Panc1 (cell line): ENCODE data around the gene ACER3.

Source experiments
- CTCF ChIP-seq: fragments of 450-650 bp; IDR thresholded peaks from 2 replicates; pipeline ENCODE4 v1.5.1; 2017; ENCODE audit warnings: mild to moderate bottlenecking
- POLR2AphosphoS5 ChIP-seq: IDR thresholded peaks from 2 replicates; pipeline ENCODE4 v1.6.1; 2012; ENCODE audit warnings: mild to moderate bottlenecking, low read depth, low read length, moderate library complexity

GRCh38 chr11:77024745-77025144 is 164.0 kb downstream of the ACER3 start:
- TF ChIP-seq CTCF (no peak), POLR2AphosphoS5 (no peak)
